Stomach (tissue), 9 donors: ENCODE data around the gene RASD2. TPM values are rescaled to one million over a fixed set of nuclear protein-coding genes. Genes with fewer than 3 reads are reported as not detected.

ENCODE experiments used
- DNase-seq, 2 donors: peaks; one replicate each; pipeline versions ENCODE4 v3.0.0 to v3.0.0-alpha.2; 2013 to 2019
- H3K27ac ChIP-seq, 5 donors: fragments of 200-600 bp in 4 of 5; sonication (generic) in 4 of 5; one replicate each; pipeline ENCODE4 v1.5.1; 2013 to 2019; ENCODE audit warnings: mild to moderate bottlenecking in 1 of 5, moderate library complexity in 1 of 5
- H3K27me3 ChIP-seq, 3 donors: fragments of 200-600 bp; sonication (generic); one replicate each; pipeline ENCODE4 v1.5.1; 2017 to 2019; ENCODE audit warnings: mixed run types in 1 of 3
- H3K36me3 ChIP-seq, 4 donors: fragments of 200-600 bp; sonication (generic); 1 replicate in 3 of 4; 2 replicates in 1 of 4; pipeline ENCODE4 v1.5.1; 2016 to 2019
- H3K4me1 ChIP-seq, 4 donors: fragments of 200-600 bp; sonication (generic); one replicate each; pipeline ENCODE4 v1.5.1; 2016 to 2019
- H3K4me3 ChIP-seq, 4 donors: fragments of 200-600 bp; sonication (generic) in 3 of 4; one replicate each; pipeline ENCODE4 v1.5.1; 2016 to 2019; ENCODE audit warnings: mild to moderate bottlenecking in 1 of 4
- H3K9me3 ChIP-seq, 4 donors: fragments of 200-600 bp; sonication (generic); one replicate each; pipeline ENCODE4 v1.5.1; 2016 to 2019
- EP300 ChIP-seq: sonication (generic); formaldehyde crosslinking; IDR thresholded peaks from one replicate; pipeline ENCODE4 v1.6.1; 2017; ENCODE audit warnings: antibody characterized with exemption
- POLR2A ChIP-seq, 4 donors: fragments of 450-650 bp; IDR thresholded peaks; one replicate each; pipeline ENCODE4 v1.6.1; 2016; ENCODE audit warnings: antibody characterized with exemption in 4 of 4, control low read depth in 2 of 4, mild to moderate bottlenecking in 1 of 4, moderate library complexity in 1 of 4
- POLR2AphosphoS5 ChIP-seq, 3 donors: sonication (generic); formaldehyde crosslinking; IDR thresholded peaks; one replicate each; pipeline ENCODE4 v1.6.1; 2016; ENCODE audit warnings: antibody characterized with exemption in 3 of 3
- WGBS, 5 donors: extraction: QIAGEN DNeasy Blood & Tissue Kit in 3 of 5; methylation state at CpG; one replicate each; pipeline versions ENCODE4 v1.1.5 to v1.1.7; 2013 to 2018; 5-methylcytosine and 5-hydroxymethylcytosine counted together
- intact Hi-C: fragments of 100-400 bp; cut with DNase I; formaldehyde crosslinking; loops from one replicate; pipeline ENCODE4 v1.15.1; 2023; ENCODE audit warnings: low total_unique reads
- polyA plus RNA-seq, 3 donors: library from polyadenylated mRNA; stranded (reverse); fragments of 200-250 nt; gene quantifications; one replicate each; pipeline ENCODE4 v1.2.3, GENCODE V29; 2013
- total RNA-seq, 5 donors: library from RNA; depleted of rRNA; stranded (reverse); fragments of >200 nt; gene quantifications; one replicate each; pipeline versions ENCODE4 v1.1.0 to v1.2.3, GENCODE V29; 2014 to 2016
- TF ChIP-seq, protein P1 (sequence below), 7 experiments: fragments of 450-650 bp in 4 of 7; fragments of 200-600 bp in 3 of 7; sonication (generic) in 3 of 7; IDR thresholded peaks; one replicate each; pipeline ENCODE4 v1.5.1; 2016 to 2019; ENCODE audit warnings: antibody characterized with exemption in 7 of 7, control low read depth in 2 of 7, mild to moderate bottlenecking in 1 of 7
- donor health status: healthy with polysubstance abuse.
- donor health status: Bipolar disorder and iron deficiency.
- donor health status: healthy.

Gene RASD2
- total and polyA plus RNA-seq, 8 donors: 0.43 to 3.6 (median 0.72) TPM

DNA sequence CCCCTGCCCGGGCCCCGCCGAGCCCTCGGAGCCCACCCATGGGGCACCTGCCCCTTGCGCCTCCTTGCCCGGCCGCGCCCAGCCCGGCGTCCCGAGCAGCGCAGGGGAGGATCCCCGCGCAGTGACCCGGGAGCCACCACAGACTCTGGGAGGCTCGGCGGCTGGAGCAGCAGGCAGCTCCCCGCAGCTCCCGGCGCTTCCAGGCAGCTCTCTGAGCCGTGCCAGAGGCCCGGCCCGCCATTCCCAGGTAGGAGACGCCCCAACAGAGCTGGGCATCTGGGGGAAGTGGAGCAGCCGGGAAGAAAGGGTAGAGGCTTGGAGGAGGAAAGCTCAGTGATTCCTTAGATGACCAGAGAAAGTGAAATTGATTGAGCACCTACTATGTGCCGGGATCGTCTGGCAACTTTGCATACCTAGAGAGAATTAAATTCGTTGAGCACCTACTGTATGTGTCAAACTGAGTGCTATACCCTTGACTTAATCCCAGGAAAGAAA lies 670 bp downstream of the RASD2 start:
- peak overlapping the region; percentile 59 to 71 (median 62) for H3K4me3 ChIP-seq
- H3K9me3 ChIP-seq: no peaks in the 10 kb centered on the region
- peak overlapping the region in 2 of 5 donors; percentile 63 to 83 for H3K27ac ChIP-seq
- 5 to 12% (median 7%) methylated on average over 15 to 28 of the region's 28 CpGs for WGBS, 5 donors
- peaks cover 14 to 34% (median 21%) of the 10 kb centered on the region in 4 donors for H3K4me1 ChIP-seq
- peaks cover 0 to 48% (median 10%) of the 10 kb centered on the region in 3 donors for H3K27me3 ChIP-seq
- H3K36me3 ChIP-seq: no peaks in the 10 kb centered on the region
- TF ChIP-seq, protein P1, sequence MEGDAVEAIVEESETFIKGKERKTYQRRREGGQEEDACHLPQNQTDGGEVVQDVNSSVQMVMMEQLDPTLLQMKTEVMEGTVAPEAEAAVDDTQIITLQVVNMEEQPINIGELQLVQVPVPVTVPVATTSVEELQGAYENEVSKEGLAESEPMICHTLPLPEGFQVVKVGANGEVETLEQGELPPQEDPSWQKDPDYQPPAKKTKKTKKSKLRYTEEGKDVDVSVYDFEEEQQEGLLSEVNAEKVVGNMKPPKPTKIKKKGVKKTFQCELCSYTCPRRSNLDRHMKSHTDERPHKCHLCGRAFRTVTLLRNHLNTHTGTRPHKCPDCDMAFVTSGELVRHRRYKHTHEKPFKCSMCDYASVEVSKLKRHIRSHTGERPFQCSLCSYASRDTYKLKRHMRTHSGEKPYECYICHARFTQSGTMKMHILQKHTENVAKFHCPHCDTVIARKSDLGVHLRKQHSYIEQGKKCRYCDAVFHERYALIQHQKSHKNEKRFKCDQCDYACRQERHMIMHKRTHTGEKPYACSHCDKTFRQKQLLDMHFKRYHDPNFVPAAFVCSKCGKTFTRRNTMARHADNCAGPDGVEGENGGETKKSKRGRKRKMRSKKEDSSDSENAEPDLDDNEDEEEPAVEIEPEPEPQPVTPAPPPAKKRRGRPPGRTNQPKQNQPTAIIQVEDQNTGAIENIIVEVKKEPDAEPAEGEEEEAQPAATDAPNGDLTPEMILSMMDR (IDR thresholded peaks at IDR 0.05): no peak
- TF ChIP-seq POLR2AphosphoS5 (IDR thresholded peaks at IDR 0.05): no peak
- no peak for TF ChIP-seq EP300
- no peak for TF ChIP-seq POLR2A (IDR thresholded peaks at IDR 0.05)
- intact Hi-C loops: no loop called here
- DNase-seq: peak; percentile 51 to 58

DNA sequence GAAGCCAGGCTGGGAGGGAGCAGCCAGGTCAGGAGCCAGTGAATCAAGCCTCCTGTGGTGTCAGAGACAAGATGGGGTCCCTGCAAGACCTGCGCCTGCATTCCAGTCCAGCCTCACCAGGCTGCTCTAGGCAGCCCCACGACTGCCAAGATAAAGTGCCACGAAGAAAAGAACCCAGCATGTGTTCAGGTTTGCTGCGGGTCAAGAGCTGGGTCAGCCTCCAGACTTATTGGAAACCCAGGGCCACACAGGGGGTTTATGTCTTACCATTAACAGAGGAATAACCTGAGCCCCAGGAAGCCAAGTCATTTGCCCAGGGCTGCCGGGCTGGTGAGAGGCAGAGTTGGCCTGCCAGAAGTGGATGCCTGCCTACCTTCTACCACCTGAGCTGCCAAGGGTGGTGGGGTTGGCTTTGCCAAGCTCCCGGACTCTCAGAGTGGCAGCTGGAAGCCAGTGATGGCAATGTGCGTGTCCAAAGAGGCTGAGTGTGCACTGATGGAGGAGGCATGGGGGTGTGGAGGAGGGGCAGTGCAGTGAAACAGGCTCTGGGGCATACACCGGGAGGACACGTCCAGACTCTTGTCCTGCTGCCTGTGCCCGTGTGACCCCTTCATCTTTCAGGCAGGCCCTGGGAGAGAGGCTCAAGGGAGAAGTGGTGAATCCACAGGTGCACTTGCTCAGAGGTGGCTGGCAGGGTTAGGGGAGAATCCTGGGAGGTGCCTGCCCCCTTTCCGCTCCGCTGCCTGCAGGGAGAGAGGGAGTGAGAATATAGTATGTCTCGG lies 1.7 kb downstream of the RASD2 start:
- H3K9me3 ChIP-seq: no peaks in the 10 kb centered on the region
- H3K4me3 ChIP-seq: peak overlapping the region; percentile 59 to 71 (median 62)
- intact Hi-C loops: no loop called here
- peaks cover 14 to 30% (median 21%) of the 10 kb centered on the region in 4 donors for H3K4me1 ChIP-seq
- no peak overlapping the region for H3K27ac ChIP-seq
- peaks cover 0 to 7% (median 0%) of the 10 kb centered on the region in 4 donors for H3K36me3 ChIP-seq
- no peak for DNase-seq
- TF ChIP-seq, protein P1 (IDR thresholded peaks at IDR 0.05): no peak
- no peak for TF ChIP-seq EP300
- TF ChIP-seq POLR2A (IDR thresholded peaks at IDR 0.05): no peak
- no peak for TF ChIP-seq POLR2AphosphoS5 (IDR thresholded peaks at IDR 0.05)
- 66 to 77% (median 67%) methylated on average over 8 to 13 of the region's 13 CpGs for whole genome bisulfite sequencing, 5 donors
- peaks cover 0 to 48% (median 10%) of the 10 kb centered on the region in 3 donors for H3K27me3 ChIP-seq

DNA sequence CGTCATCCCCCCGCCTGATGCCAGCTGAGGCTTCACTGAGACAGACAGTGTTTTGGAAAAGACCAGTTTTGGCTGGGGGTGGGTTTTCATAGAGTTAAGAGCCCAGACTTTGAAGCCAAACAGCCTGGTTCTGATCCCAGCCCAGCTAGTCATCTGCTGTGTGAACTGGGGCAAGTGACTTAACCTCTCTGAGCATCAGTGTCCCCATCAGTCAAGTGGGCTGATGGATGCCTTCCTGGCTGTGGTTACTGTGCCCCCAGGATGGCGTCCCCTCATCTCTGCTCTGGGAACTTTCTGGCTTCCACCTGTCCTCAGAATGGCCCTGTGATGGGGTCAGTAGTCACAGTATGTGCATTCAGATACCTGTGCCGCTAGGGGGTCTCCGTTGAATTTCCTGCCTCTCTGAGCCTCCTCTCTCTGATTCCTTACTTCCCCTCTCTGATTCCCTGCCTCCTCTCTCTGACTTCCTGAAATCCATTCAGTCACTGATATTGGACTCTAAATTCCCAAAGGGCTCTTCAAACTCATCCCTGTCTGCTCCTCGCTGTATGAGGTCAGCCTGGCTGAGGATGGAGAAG lies 2.4 kb downstream of the RASD2 start:
- intact Hi-C loops: no loop called here
- TF ChIP-seq, protein P1 (IDR thresholded peaks at IDR 0.05): no peak

DNA sequence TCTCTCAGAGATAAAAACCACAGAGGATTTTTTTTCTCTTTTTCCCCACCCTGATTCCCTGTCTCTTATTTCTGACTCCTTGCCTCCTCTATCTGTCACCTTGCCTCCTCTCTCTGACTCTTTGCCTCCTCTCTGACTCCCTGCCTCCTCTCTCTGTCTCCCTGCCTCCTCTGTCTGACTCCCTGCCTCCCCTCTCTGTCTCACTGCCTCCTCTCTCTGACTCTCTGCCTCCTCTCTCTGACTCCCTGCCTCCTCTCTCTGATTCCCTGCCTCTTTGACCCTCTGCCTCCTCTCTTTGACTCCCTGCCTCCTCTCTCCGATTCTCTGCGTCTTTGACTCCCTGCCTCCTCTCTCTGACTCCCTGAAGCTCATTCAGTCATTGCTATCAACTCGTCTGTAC lies 3.1 kb downstream of the RASD2 start:
- no peak overlapping the region for H3K4me3 ChIP-seq
- intact Hi-C loops: no loop called here
- H3K27me3 ChIP-seq: peaks cover 0 to 48% (median 10%) of the 10 kb centered on the region in 3 donors
- no peak for TF ChIP-seq POLR2AphosphoS5 (IDR thresholded peaks at IDR 0.05)
- TF ChIP-seq, protein P1 (IDR thresholded peaks at IDR 0.05): no peak
- no peak for TF ChIP-seq POLR2A (IDR thresholded peaks at IDR 0.05)
- no peak for TF ChIP-seq EP300
- WGBS, 5 donors: 53 to 72% (median 59%) methylated on average over 3 of the region's 3 CpGs
- no peak for DNase-seq
- no peak overlapping the region for H3K27ac ChIP-seq
- peaks cover 0 to 9% (median 0%) of the 10 kb centered on the region in 4 donors for H3K36me3 ChIP-seq
- no peaks in the 10 kb centered on the region for H3K9me3 ChIP-seq
- peaks cover 14 to 31% (median 21%) of the 10 kb centered on the region in 4 donors for H3K4me1 ChIP-seq

More for the DNA sequence above, 2.4 kb downstream of the RASD2 start:
- Histone ChIP-seq H3K4me3 (peak overlapping the region in 2 of 4 donors; percentile 59 to 65), H3K4me1 (peaks cover 14 to 30% (median 21%) of the 10 kb centered on the region in 4 donors), H3K9me3 (no peaks in the 10 kb centered on the region), H3K27me3 (peaks cover 0 to 48% (median 10%) of the 10 kb centered on the region in 3 donors), H3K36me3 (peaks cover 0 to 9% (median 0%) of the 10 kb centered on the region in 4 donors), H3K27ac (no peak overlapping the region)
- DNase-seq: no peak
- WGBS, 5 donors: 57 to 71% (median 67%) methylated on average over 5 to 6 of the region's 6 CpGs
